HG03159 (cell line): ENCODE data around the gene IFT27.
"Not testable (repeated sequence)": the region's sequence is repeated elsewhere in the genome, so short reads cannot be mapped to it uniquely, and the experiment has no call there.

Experiments used
- ATAC-seq: cut with Tn5 transposase; IDR thresholded peaks from one replicate; pipeline ENCODE4 v1.9.1; 2021; ENCODE audit warnings: mild to moderate bottlenecking, moderate library complexity; ENCODE audit not compliant: unreplicated experiment

Gene IFT27

GRCh38 chr22:36765943-36766450, 9.9 kb downstream of the IFT27 start:
- no peak for ATAC-seq

DNA sequence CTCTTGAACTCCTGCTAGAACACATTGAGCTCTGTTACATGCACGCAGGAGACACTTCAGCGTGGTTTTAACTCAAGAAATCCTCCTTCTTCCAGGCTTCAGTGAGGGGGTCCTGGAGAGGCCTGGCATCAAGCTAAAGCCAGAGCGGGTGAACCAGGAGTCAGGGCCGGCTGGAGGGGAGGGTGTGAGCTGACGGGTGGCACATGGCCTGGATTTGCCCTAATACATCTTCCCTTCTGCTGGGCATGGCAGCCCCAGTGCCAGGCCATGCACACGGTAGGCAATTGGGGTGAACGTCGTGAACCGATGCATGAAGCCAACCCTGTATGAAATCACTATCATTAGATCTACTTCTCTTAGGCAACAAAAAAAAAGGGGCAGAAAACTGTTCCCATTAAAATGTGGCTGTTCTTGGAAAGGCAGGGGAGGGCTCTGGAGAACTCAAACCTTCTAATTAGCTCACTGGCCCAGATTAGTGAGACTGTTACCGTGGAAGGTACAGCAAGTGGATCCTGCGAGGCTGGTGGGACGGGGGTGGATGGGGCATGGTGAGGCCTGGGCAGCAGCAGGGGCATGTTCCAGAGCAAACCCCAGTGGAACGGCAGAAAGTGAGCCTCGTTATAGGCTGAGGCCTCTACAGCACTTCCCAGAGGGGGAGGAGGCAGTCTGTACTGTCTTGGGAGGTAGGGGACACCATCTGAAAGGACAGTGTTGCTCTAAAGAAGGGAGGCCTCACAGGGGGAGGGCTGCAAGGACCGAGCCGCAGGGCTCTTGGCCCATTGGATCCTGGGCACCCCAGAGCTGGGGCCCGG, 10.6 kb downstream of the IFT27 start:
- no peak for ATAC-seq

DNA sequence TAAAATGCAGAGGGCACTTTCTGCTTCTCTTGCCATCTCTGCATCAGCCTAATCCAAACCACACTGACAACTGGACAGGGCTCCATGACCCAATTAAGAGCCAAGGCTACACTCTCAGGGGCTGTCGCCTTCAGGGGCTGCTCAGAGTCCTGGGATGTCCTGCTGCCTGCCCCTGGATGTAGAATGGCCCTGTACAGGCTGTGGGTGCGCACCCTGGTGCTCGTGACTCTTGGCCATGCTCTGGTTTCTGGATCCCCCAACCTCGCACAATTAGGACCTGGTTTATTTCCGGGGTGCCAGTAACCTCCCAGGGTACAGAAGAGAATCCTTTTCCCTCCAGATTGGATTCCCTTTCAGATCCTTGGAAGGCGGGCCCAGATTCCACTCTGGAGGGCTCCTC, 11.3 kb downstream of the IFT27 start:
- no peak for ATAC-seq

GRCh38 chr22:36764060-36764459, 11.9 kb downstream of the IFT27 start:
- ATAC-seq: no peak

- ATAC-seq: no peak
Measured at GRCh38 chr22:36763576-36763975, 12.3 kb downstream of the IFT27 start.

DNA sequence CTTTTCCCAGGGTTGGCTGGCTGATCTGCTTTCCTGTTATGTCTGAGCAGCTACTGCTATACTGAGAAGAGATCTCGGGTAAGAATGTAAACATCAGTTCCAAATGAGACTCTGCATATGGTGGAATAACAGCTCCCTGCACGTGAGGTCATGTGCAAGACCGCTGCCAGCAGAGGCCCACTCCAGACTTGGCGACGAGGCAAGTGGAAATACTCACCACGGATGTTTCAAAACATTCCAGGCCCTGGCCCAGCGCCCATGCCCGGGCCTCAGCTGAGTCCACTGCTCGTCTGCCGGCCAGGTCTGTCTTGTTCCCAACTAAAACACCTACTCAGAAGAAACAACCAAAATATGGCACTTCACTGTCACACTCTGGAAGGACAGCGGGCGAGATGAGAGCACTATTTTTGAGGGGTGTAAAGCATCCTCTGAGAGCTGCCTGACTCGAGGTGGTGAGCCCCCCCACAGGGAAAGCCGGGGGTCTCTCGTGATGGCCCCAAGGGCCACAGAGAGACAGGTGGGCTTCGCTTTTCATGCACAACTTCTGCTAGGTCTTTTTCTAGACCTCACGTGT, 13.1 kb downstream of the IFT27 start:
- no peak for ATAC-seq

GRCh38 chr22:36761553-36762240, 14.2 kb downstream of the IFT27 start:
- ATAC-seq: no peak

GRCh38 chr22:36760786-36761185, 15.1 kb downstream of the IFT27 start:
- ATAC-seq: no peak

DNA sequence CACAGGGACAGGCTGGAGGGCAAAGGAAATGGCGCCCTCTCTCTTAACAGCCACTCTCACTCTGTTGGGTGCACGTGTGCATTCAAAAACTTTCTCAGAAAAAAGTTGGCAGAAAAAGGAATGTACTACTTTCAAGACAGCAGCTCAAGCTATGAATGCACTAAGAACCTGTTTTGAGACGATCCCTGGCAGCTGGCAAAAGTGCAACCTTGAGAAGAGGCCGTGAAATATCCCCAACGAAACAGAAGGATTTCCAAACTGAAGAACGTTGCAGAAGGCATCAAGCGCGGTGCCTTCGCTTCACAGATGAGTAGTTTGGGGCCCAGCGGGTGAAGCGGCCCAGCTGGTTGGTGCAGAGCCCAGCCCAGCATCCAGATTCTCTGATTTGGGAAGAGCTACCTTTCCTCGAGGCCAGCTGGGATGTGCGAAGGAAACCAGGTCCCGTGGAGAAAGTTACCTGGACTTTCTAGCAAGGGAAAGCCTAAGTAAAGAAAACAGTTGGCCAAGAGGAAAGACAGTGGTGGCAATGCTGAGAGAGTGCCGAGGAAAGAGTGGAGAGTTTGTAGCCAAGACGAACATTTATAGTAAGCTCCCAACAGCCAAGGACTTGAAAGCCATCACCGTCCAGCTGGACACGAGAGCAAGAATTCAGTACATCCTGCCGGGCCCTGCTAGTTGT, 16.3 kb downstream of the IFT27 start:
- no peak for ATAC-seq

- no peak for ATAC-seq
Measured at GRCh38 chr22:36758792-36759271, 17.1 kb downstream of the IFT27 start.

GRCh38 chr22:36757668-36758211, 18.2 kb downstream of the IFT27 start:
- ATAC-seq: no peak

DNA sequence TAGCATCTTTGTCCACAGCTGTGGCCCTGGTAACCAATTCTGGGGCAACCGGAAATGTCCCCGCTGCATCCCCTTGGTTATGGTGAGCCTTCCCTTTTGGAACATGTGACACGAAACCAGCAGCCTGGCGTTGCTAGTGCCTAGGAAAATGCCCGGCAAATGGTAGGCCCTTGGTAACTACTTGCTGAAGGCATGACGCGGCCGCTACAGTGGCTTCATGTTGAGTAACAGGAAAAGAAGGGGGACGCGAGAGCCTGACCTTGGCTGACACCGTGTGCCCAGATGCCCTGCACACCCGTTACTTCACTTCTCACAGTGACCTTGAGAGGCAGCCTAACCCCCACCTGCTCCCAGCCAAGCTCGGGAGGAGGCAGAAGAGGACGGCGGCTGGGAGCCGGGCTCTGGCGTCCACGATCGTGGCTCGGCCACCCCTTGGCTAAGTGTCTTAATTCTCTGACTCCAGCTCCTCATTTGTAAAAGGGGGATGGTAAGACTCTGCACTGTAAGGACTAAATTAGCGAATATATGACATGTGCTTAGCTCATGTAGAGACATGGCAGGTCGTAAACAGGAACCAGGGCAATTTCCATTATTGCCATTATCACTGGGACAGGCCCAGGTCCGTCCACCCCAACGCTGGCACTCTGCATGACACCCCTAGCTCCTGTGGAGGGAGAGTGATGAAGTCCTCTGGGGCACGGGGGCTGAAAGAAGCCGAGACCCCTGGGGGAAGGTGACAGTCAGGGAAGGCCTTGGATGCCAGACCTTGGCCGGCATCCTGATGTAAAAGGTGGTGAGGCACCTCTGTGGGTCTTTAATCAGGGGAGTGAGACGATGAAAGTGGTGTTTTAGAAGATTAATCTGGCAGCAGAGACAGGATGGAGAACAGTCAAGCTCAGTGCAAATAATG, 18.9 kb downstream of the IFT27 start:
- ATAC-seq: no peak

DNA sequence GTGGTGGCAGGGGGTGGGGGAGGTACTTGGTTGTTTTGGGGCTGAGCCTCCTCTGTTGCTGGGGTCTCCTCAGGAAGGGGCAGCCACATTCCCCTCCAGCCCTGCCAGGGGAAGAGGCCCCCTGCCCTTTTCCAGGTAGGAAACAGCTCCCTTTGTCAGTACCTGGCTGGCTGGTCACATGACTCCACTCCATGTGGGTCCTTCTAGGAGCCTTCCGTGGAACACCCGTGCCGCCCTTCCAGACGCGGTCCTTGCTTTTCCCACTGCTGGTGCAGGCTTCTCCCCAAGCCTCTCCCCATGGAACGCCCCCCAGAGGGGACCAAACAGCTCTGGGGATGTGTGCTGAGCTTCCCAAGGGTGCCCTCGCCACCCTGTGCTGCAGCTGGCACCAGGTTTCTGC, 19.9 kb downstream of the IFT27 start:
- no peak for ATAC-seq

GRCh38 chr22:36755316-36755715, 20.6 kb downstream of the IFT27 start:
- ATAC-seq: no peak

- not testable (repeated sequence) for ATAC-seq
Measured at GRCh38 chr22:36754881-36755280, 21.0 kb downstream of the IFT27 start.

DNA sequence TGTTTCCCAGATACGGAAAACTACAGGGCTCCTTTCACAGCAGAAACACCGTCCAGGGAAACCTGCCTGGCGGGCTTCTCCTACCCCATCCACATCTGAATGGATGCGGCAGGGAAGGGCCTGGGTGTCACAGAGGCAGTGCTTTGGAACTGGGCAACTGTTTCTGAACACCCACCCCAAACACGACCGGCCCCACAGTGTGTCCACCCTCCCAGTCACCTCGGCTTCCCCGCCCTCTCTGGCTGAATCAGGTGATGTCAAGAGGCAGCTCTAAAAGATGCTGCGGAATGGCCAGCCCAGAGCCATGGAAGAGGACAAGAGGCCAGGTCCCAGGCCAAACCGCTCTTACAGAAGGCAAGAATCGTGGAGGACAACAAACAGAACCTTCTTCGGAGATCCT, 22.0 kb downstream of the IFT27 start:
- no peak for ATAC-seq

DNA sequence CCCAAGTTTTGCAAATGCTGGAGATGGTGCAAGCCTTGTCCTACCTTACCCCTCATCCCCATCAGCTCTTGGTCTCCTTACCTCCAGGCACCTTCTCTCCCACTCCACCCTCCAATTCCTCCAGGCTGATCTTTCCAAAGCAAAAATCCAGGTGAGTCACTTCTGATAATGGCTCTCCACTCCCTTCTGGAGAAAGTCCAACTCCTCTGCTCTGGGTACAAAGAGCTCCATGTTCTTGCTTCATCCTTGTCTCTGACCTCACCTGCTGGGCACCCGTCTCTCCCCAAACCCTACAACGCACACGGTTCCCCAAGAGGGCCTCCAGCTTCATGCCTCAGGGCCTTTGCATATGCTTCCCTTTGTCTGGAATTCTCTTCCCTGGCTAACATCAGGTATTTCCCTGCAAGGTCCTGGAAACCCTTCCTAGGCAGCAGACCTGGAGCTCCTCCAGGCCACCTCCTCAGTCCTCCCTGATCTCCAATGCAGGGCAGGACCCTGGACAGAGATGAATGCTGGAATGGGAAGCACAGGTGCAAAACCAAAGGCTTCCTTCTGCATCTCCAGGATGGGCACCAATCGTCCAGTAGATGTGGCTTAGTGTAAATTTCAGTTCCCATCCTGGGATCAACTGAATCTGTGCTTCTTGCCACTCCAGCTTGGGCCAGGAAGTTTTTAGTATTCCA, 22.7 kb downstream of the IFT27 start:
- ATAC-seq: no peak

DNA sequence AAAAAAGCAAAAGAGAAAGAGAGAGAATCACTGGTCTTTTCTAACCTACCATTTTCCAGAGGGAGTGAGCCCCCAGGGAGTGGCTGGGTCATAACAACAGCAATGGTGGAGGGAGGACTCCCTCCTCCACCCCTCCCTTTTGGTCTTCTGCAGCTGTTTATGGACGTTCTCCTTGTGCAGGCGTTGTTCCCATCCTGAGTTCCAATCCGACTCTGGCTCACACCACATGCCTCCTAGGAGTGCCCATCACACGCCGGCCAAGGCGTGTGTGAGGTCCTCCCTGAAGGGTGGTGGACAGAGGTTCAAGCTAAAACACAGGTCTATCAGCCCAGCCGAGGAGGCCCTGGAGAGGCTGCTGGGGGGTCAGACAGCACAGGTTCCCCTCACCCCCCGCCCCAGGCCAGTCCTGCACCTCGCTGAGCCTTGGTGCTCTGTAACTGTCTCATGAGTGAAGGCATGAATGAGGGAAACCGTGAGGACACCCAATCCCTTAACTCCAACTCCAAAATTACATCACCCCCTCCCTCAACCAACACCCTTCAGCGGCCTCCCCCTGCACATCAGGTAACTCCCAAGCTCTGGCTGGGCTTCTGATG, 29.4 kb downstream of the IFT27 start:
- ATAC-seq: no peak
